WTC11 (cell line): ENCODE data around the gene MOV10.

Experiments
- NFYB ChIP-seq: sonication (generic); formaldehyde crosslinking; conservative IDR thresholded peaks from 2 replicates; pipeline ENCODE4 v1.8.0; 2022; ENCODE audit warnings: low read depth, missing genetic modification reagents
- ZNF232 ChIP-seq: sonication (generic); formaldehyde crosslinking; IDR thresholded peaks from 2 replicates; pipeline ENCODE4 v1.8.0; 2022; ENCODE audit warnings: mild to moderate bottlenecking, missing genetic modification reagents
- TF ChIP-seq, protein P1 (sequence below): fragments of 200-600 bp; IDR thresholded peaks from 2 replicates; pipeline ENCODE4 v1.8.0; 2022; ENCODE audit warnings: antibody characterized with exemption
- TF ChIP-seq, protein P2 (sequence below): sonication (generic); formaldehyde crosslinking; IDR thresholded peaks from 2 replicates; pipeline ENCODE4 v1.8.0; 2022; ENCODE audit warnings: mild to moderate bottlenecking, missing genetic modification reagents
- TF ChIP-seq, protein P3 (sequence below): sonication (generic); formaldehyde crosslinking; IDR thresholded peaks from 2 replicates; pipeline ENCODE4 v1.8.1; 2023; ENCODE audit warnings: mild to moderate bottlenecking, missing genetic modification reagents, borderline replicate concordance
- TF ChIP-seq, protein P4 (sequence below): sonication (generic); formaldehyde crosslinking; IDR thresholded peaks from 2 replicates; pipeline ENCODE4 v1.8.1; 2022; ENCODE audit warnings: missing genetic modification reagents, borderline replicate concordance
- TF ChIP-seq, protein P5 (sequence below): sonication (generic); formaldehyde crosslinking; IDR thresholded peaks from 2 replicates; pipeline ENCODE4 v1.8.1; 2022; ENCODE audit warnings: low read depth, mild to moderate bottlenecking, moderate library complexity, missing genetic modification reagents, borderline replicate concordance

DNA sequence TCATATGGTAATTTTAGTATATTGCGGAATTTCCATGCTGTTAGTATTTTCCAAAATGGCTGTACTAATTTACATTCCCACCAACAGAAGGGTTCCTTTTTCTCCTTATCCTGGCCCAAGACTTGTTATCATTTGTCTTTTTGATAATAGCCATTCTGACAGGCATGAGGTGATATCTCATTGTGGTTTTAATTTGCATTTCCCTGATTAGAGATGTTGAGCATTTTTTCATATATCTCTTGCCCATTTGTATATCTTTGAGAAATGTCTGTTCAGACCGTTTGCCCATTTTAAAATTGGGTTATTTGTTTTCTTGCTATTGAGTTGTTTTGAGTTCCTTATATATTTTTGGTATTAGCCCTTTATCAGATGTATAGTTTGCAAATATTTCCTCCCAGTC, 40.8 kb upstream of the MOV10 start:
- TF ChIP-seq, protein P1, sequence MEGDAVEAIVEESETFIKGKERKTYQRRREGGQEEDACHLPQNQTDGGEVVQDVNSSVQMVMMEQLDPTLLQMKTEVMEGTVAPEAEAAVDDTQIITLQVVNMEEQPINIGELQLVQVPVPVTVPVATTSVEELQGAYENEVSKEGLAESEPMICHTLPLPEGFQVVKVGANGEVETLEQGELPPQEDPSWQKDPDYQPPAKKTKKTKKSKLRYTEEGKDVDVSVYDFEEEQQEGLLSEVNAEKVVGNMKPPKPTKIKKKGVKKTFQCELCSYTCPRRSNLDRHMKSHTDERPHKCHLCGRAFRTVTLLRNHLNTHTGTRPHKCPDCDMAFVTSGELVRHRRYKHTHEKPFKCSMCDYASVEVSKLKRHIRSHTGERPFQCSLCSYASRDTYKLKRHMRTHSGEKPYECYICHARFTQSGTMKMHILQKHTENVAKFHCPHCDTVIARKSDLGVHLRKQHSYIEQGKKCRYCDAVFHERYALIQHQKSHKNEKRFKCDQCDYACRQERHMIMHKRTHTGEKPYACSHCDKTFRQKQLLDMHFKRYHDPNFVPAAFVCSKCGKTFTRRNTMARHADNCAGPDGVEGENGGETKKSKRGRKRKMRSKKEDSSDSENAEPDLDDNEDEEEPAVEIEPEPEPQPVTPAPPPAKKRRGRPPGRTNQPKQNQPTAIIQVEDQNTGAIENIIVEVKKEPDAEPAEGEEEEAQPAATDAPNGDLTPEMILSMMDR = no peak
- TF ChIP-seq, protein P2, sequence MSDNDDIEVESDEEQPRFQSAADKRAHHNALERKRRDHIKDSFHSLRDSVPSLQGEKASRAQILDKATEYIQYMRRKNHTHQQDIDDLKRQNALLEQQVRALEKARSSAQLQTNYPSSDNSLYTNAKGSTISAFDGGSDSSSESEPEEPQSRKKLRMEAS (CRISPR knock-in tag) = no peak
- TF ChIP-seq, protein P3, sequence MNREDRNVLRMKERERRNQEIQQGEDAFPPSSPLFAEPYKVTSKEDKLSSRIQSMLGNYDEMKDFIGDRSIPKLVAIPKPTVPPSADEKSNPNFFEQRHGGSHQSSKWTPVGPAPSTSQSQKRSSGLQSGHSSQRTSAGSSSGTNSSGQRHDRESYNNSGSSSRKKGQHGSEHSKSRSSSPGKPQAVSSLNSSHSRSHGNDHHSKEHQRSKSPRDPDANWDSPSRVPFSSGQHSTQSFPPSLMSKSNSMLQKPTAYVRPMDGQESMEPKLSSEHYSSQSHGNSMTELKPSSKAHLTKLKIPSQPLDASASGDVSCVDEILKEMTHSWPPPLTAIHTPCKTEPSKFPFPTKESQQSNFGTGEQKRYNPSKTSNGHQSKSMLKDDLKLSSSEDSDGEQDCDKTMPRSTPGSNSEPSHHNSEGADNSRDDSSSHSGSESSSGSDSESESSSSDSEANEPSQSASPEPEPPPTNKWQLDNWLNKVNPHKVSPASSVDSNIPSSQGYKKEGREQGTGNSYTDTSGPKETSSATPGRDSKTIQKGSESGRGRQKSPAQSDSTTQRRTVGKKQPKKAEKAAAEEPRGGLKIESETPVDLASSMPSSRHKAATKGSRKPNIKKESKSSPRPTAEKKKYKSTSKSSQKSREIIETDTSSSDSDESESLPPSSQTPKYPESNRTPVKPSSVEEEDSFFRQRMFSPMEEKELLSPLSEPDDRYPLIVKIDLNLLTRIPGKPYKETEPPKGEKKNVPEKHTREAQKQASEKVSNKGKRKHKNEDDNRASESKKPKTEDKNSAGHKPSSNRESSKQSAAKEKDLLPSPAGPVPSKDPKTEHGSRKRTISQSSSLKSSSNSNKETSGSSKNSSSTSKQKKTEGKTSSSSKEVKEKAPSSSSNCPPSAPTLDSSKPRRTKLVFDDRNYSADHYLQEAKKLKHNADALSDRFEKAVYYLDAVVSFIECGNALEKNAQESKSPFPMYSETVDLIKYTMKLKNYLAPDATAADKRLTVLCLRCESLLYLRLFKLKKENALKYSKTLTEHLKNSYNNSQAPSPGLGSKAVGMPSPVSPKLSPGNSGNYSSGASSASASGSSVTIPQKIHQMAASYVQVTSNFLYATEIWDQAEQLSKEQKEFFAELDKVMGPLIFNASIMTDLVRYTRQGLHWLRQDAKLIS (CRISPR knock-in tag) = no peak
- TF ChIP-seq, protein P4, sequence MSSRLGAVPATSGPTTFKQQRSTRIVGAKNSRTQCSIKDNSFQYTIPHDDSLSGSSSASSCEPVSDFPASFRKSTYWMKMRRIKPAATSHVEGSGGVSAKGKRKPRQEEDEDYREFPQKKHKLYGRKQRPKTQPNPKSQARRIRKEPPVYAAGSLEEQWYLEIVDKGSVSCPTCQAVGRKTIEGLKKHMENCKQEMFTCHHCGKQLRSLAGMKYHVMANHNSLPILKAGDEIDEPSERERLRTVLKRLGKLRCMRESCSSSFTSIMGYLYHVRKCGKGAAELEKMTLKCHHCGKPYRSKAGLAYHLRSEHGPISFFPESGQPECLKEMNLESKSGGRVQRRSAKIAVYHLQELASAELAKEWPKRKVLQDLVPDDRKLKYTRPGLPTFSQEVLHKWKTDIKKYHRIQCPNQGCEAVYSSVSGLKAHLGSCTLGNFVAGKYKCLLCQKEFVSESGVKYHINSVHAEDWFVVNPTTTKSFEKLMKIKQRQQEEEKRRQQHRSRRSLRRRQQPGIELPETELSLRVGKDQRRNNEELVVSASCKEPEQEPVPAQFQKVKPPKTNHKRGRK (CRISPR knock-in tag) = no peak
- TF ChIP-seq ZNF232 (no peak), NFYB (CRISPR knock-in tag) (no peak)
- TF ChIP-seq, protein P5, sequence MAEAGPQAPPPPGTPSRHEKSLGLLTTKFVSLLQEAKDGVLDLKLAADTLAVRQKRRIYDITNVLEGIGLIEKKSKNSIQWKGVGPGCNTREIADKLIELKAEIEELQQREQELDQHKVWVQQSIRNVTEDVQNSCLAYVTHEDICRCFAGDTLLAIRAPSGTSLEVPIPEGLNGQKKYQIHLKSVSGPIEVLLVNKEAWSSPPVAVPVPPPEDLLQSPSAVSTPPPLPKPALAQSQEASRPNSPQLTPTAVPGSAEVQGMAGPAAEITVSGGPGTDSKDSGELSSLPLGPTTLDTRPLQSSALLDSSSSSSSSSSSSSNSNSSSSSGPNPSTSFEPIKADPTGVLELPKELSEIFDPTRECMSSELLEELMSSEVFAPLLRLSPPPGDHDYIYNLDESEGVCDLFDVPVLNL = no peak
